GM23338 (cell line): Measurements from ENCODE around the gene DFFB. TPM values are rescaled to one million over a fixed set of nuclear protein-coding genes. Genes with fewer than 3 reads are reported as not detected.

Experiments
- ATAC-seq: fragments of 200-7000 bp; cut with Tn5 transposase; 3 replicates; pipeline ENCODE4 v1.9.1; 2020
- DNase-seq: peaks from one replicate; pipeline ENCODE4 v3.0.0-alpha.2; 2015; ENCODE audit warnings: low spot score
- H2AFZ ChIP-seq: fragments of 200-600 bp; sonication (generic); 2 replicates; pipeline ENCODE4 v1.8.0; 2016; ENCODE audit warnings: antibody characterized with exemption, mild to moderate bottlenecking, moderate library complexity
- H3F3A ChIP-seq: fragments of 200-600 bp; sonication (generic); replicated peaks from 2 replicates; pipeline ENCODE4 v1.8.0; 2017; ENCODE audit warnings: antibody characterized with exemption, mixed run types, low read depth
- H3K27ac ChIP-seq: fragments of 200-600 bp; sonication (generic); 2 replicates; pipeline ENCODE4 v1.6.1; 2016; ENCODE audit warnings: low read depth
- H3K27me3 ChIP-seq: fragments of 200-600 bp; sonication (generic); 2 replicates; pipeline ENCODE4 v1.8.0; 2016; ENCODE audit warnings: mild to moderate bottlenecking, mixed run types, moderate library complexity; ENCODE audit not compliant: insufficient read depth
- H3K36me3 ChIP-seq: fragments of 200-600 bp; sonication (generic); 2 replicates; pipeline ENCODE4 v1.8.0; 2016; ENCODE audit warnings: mild to moderate bottlenecking; ENCODE audit not compliant: insufficient read depth
- H3K4me1 ChIP-seq: fragments of 200-600 bp; sonication (generic); 2 replicates; pipeline ENCODE4 v1.8.0; 2016; ENCODE audit warnings: mild to moderate bottlenecking, moderate library complexity; ENCODE audit not compliant: insufficient read depth
- H3K4me2 ChIP-seq: fragments of 200-600 bp; sonication (generic); 2 replicates; pipeline ENCODE4 v1.7.1; 2017; ENCODE audit warnings: mixed run types
- H3K4me3 ChIP-seq: fragments of 200-600 bp; sonication (generic); 2 replicates; pipeline ENCODE4 v1.6.1; 2016; ENCODE audit warnings: mixed run types
- H3K79me2 ChIP-seq: fragments of 200-600 bp; sonication (generic); replicated peaks from 2 replicates; pipeline ENCODE4 v1.8.0; 2017; ENCODE audit warnings: mild to moderate bottlenecking; ENCODE audit not compliant: insufficient read depth
- H3K9me2 ChIP-seq: fragments of 200-600 bp; sonication (generic); 2 replicates; pipeline ENCODE4 v1.8.0; 2017; ENCODE audit not compliant: insufficient read depth
- H4K20me1 ChIP-seq: fragments of 200-600 bp; sonication (generic); replicated peaks from 2 replicates; pipeline ENCODE4 v1.8.0; 2017; ENCODE audit warnings: mild to moderate bottlenecking; ENCODE audit not compliant: insufficient read depth
- H3K27ac Mint-ChIP-seq: 2 replicates; pipeline ENCODE4 v1.8.0; 2020; ENCODE audit warnings: inconsistent platforms, mild to moderate bottlenecking, moderate library complexity, mixed read lengths
- H3K27me3 Mint-ChIP-seq: 3 replicates; pipeline ENCODE4 v1.8.0; 2022; ENCODE audit warnings: low read depth, mild to moderate bottlenecking, moderate library complexity, mixed read lengths, inconsistent platforms; ENCODE audit not compliant: insufficient read depth, poor library complexity
- H3K36me3 Mint-ChIP-seq: 3 replicates; pipeline ENCODE4 v1.8.0; 2021; ENCODE audit warnings: low read depth, mild to moderate bottlenecking, inconsistent platforms, moderate library complexity, mixed read lengths
- H3K4me1 Mint-ChIP-seq: 3 replicates; pipeline ENCODE4 v1.8.0; 2020; ENCODE audit warnings: mild to moderate bottlenecking, inconsistent platforms, mixed read lengths
- H3K4me3 Mint-ChIP-seq: 3 replicates; pipeline ENCODE4 v1.8.0; 2021; ENCODE audit warnings: moderate library complexity, mild to moderate bottlenecking, inconsistent platforms, mixed read lengths
- H3K9me3 Mint-ChIP-seq: 3 replicates; pipeline ENCODE4 v1.8.0; 2020; ENCODE audit warnings: moderate library complexity, mild to moderate bottlenecking, inconsistent platforms, mixed read lengths
- CREB1 ChIP-seq: fragments of 250-450 bp; sonication (Bioruptor Pico); IDR thresholded peaks from 2 replicates; pipeline ENCODE4 v1.5.0; 2020; ENCODE audit warnings: low read depth, mild to moderate bottlenecking, moderate library complexity
- CTCF ChIP-seq, 2 experiments: fragments of 200-600 bp in 1 of 2; sonication (generic) in 1 of 2; conservative IDR thresholded peaks; 2 replicates each; pipeline versions ENCODE4 v1.5.1 to v1.6.1; 2016 to 2017; ENCODE audit warnings: antibody characterized with exemption in 2 of 2, low read depth in 2 of 2, mild to moderate bottlenecking in 2 of 2, moderate library complexity in 1 of 2
- ETS1 ChIP-seq: IDR thresholded peaks from 2 replicates; pipeline ENCODE4 v1.6.1; 2016; ENCODE audit warnings: antibody characterized with exemption
- EZH2 ChIP-seq: fragments of 200-600 bp; sonication (generic); IDR thresholded peaks from one replicate; pipeline ENCODE4 v1.8.0; 2017; ENCODE audit warnings: antibody characterized with exemption, mild to moderate bottlenecking, low read depth; ENCODE audit not compliant: unreplicated experiment
- EZH2phosphoT487 ChIP-seq: fragments of 200-600 bp; sonication (generic); IDR thresholded peaks from one replicate; pipeline ENCODE4 v1.8.1; 2018; ENCODE audit warnings: antibody characterized with exemption; ENCODE audit not compliant: unreplicated experiment
- STAT1 ChIP-seq: IDR thresholded peaks from one replicate; pipeline ENCODE4 v1.6.1; 2016; ENCODE audit warnings: antibody characterized with exemption; ENCODE audit not compliant: unreplicated experiment
- polyA plus RNA-seq: library from polyadenylated mRNA; unstranded; fragments of >200 nt; fragmentation: Nextera tagmentation; extraction: Ambion mirVana; gene quantifications from 2 replicates; pipeline ENCODE4 v1.2.1, GENCODE V29; 2016
- total RNA-seq: library from RNA; depleted of rRNA; stranded (reverse); fragments of >200 nt; shearing (Covaris generic); gene quantifications from 2 replicates; pipeline ENCODE4 v1.2.3, GENCODE V29; 2014
- TF ChIP-seq, protein P1 (sequence below): fragments of 250-450 bp; sonication (Bioruptor Pico); IDR thresholded peaks from 2 replicates; pipeline ENCODE4 v1.5.0; 2020; ENCODE audit warnings: mild to moderate bottlenecking, moderate library complexity
- TF ChIP-seq, protein P2 (sequence below): IDR thresholded peaks from one replicate; pipeline ENCODE4 v1.6.1; 2018; ENCODE audit warnings: antibody characterized with exemption; ENCODE audit not compliant: unreplicated experiment

Gene DFFB
- total and polyA plus RNA-seq, 2 experiments from 2014 or later: 6.5 to 18.1 TPM

- Histone ChIP-seq H3K79me2 (no peaks in the 10 kb centered on the region), H3K27me3 (no peaks in the 10 kb centered on the region), H4K20me1 (no peaks in the 10 kb centered on the region), H3K9me2 (no peaks in the 10 kb centered on the region), H3K4me1 (no peaks in the 10 kb centered on the region), H3K27ac (no peak overlapping the region), H3K36me3 (no peaks in the 10 kb centered on the region), H3F3A (no peaks in the 10 kb centered on the region), H2AFZ (no peak overlapping the region), H3K4me2 (no peak overlapping the region), H3K4me3 (no peak overlapping the region)
- no peak for TF ChIP-seq CREB1 (CRISPR knock-in tag)
- TF ChIP-seq EZH2: no peak
- no peak for TF ChIP-seq EZH2phosphoT487
- TF ChIP-seq CTCF (conservative IDR thresholded peaks at IDR 0.05; ENCODE audit: low read depth in 2 of 2): no peak
- TF ChIP-seq, protein P1, sequence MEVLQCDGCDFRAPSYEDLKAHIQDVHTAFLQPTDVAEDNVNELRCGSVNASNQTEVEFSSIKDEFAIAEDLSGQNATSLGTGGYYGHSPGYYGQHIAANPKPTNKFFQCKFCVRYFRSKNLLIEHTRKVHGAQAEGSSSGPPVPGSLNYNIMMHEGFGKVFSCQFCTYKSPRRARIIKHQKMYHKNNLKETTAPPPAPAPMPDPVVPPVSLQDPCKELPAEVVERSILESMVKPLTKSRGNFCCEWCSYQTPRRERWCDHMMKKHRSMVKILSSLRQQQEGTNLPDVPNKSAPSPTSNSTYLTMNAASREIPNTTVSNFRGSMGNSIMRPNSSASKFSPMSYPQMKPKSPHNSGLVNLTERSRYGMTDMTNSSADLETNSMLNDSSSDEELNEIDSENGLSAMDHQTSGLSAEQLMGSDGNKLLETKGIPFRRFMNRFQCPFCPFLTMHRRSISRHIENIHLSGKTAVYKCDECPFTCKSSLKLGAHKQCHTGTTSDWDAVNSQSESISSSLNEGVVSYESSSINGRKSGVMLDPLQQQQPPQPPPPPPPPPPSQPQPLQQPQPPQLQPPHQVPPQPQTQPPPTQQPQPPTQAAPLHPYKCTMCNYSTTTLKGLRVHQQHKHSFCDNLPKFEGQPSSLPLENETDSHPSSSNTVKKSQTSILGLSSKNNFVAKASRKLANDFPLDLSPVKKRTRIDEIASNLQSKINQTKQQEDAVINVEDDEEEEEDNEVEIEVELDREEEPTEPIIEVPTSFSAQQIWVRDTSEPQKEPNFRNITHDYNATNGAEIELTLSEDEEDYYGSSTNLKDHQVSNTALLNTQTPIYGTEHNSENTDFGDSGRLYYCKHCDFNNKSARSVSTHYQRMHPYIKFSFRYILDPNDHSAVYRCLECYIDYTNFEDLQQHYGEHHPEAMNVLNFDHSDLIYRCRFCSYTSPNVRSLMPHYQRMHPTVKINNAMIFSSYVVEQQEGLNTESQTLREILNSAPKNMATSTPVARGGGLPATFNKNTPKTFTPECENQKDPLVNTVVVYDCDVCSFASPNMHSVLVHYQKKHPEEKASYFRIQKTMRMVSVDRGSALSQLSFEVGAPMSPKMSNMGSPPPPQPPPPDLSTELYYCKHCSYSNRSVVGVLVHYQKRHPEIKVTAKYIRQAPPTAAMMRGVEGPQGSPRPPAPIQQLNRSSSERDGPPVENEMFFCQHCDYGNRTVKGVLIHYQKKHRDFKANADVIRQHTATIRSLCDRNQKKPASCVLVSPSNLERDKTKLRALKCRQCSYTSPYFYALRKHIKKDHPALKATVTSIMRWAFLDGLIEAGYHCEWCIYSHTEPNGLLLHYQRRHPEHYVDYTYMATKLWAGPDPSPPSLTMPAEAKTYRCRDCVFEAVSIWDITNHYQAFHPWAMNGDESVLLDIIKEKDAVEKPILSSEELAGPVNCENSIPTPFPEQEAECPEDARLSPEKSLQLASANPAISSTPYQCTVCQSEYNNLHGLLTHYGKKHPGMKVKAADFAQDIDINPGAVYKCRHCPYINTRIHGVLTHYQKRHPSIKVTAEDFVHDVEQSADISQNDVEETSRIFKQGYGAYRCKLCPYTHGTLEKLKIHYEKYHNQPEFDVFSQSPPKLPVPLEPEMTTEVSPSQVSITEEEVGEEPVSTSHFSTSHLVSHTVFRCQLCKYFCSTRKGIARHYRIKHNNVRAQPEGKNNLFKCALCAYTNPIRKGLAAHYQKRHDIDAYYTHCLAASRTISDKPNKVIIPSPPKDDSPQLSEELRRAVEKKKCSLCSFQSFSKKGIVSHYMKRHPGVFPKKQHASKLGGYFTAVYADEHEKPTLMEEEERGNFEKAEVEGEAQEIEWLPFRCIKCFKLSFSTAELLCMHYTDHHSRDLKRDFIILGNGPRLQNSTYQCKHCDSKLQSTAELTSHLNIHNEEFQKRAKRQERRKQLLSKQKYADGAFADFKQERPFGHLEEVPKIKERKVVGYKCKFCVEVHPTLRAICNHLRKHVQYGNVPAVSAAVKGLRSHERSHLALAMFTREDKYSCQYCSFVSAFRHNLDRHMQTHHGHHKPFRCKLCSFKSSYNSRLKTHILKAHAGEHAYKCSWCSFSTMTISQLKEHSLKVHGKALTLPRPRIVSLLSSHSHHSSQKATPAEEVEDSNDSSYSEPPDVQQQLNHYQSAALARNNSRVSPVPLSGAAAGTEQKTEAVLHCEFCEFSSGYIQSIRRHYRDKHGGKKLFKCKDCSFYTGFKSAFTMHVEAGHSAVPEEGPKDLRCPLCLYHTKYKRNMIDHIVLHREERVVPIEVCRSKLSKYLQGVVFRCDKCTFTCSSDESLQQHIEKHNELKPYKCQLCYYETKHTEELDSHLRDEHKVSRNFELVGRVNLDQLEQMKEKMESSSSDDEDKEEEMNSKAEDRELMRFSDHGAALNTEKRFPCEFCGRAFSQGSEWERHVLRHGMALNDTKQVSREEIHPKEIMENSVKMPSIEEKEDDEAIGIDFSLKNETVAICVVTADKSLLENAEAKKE (CRISPR knock-in tag): no peak
- no peak for TF ChIP-seq STAT1
- TF ChIP-seq, protein P2, sequence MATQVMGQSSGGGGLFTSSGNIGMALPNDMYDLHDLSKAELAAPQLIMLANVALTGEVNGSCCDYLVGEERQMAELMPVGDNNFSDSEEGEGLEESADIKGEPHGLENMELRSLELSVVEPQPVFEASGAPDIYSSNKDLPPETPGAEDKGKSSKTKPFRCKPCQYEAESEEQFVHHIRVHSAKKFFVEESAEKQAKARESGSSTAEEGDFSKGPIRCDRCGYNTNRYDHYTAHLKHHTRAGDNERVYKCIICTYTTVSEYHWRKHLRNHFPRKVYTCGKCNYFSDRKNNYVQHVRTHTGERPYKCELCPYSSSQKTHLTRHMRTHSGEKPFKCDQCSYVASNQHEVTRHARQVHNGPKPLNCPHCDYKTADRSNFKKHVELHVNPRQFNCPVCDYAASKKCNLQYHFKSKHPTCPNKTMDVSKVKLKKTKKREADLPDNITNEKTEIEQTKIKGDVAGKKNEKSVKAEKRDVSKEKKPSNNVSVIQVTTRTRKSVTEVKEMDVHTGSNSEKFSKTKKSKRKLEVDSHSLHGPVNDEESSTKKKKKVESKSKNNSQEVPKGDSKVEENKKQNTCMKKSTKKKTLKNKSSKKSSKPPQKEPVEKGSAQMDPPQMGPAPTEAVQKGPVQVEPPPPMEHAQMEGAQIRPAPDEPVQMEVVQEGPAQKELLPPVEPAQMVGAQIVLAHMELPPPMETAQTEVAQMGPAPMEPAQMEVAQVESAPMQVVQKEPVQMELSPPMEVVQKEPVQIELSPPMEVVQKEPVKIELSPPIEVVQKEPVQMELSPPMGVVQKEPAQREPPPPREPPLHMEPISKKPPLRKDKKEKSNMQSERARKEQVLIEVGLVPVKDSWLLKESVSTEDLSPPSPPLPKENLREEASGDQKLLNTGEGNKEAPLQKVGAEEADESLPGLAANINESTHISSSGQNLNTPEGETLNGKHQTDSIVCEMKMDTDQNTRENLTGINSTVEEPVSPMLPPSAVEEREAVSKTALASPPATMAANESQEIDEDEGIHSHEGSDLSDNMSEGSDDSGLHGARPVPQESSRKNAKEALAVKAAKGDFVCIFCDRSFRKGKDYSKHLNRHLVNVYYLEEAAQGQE: no peak
- TF ChIP-seq ETS1: no peak
- Mint-ChIP-seq H3K27me3 (peaks cover 6% of the 10 kb centered on the region), H3K9me3 (no peaks in the 10 kb centered on the region), H3K36me3 (peaks cover 12% of the 10 kb centered on the region), H3K4me1 (no peaks in the 10 kb centered on the region; the same call in 2 of the 3 replicates), H3K4me3 (no peak overlapping the region), H3K27ac (no peak overlapping the region)
- ATAC-seq (no peak), DNase-seq (no peak)
Observed at GRCh38 chr1:3820316-3820715, 37.0 kb upstream of the DFFB start.
